IPS DF 19.7 (cell line): Measurements from ENCODE around the gene ONECUT1.

Experiments used
- DNase-seq: peaks from one replicate; pipeline ENCODE4 v3.0.0-alpha.2; 2013; ENCODE audit warnings: low read depth, low spot score

The ONECUT1 gene

GRCh38 chr15:52783929-52784798 lies 6.0 kb downstream of the ONECUT1 start:
- no peak for DNase-seq

- no peak for DNase-seq
These were observed 6.8 kb downstream of the ONECUT1 start for GRCh38 chr15:52783191-52783829.

- no peak for DNase-seq
These were observed 7.6 kb downstream of the ONECUT1 start for GRCh38 chr15:52782514-52782913.

GRCh38 chr15:52780172-52780980 lies 9.8 kb downstream of the ONECUT1 start:
- DNase-seq: no peak

- no peak for DNase-seq
These were observed 11.7 kb downstream of the ONECUT1 start for GRCh38 chr15:52778457-52778856.

GRCh38 chr15:52772766-52773165 lies 17.4 kb downstream of the ONECUT1 start:
- DNase-seq: no peak

GRCh38 chr15:52765785-52766184 lies 24.4 kb downstream of the ONECUT1 start:
- no peak for DNase-seq

- no peak for DNase-seq
These were observed 25.4 kb downstream of the ONECUT1 start for GRCh38 chr15:52764731-52765130.

GRCh38 chr15:52762621-52763020 lies 27.5 kb downstream of the ONECUT1 start:
- no peak for DNase-seq

- DNase-seq: no peak
These were observed 29.6 kb downstream of the ONECUT1 start for GRCh38 chr15:52760562-52760961.

GRCh38 chr15:52759969-52760368 lies 30.2 kb downstream of the ONECUT1 start:
- DNase-seq: no peak

GRCh38 chr15:52757496-52757895 lies 32.6 kb downstream of the ONECUT1 start:
- no peak for DNase-seq

GRCh38 chr15:52751522-52751921 lies 38.6 kb downstream of the ONECUT1 start:
- no peak for DNase-seq

- DNase-seq: no peak
These were observed 40.9 kb downstream of the ONECUT1 start for GRCh38 chr15:52749258-52749657.

- no peak for DNase-seq
These were observed 43.9 kb downstream of the ONECUT1 start for GRCh38 chr15:52746162-52746757.

- DNase-seq: peak; percentile 99
These were observed 44.6 kb downstream of the ONECUT1 start for GRCh38 chr15:52745326-52746161.

GRCh38 chr15:52738311-52738710 lies 51.8 kb downstream of the ONECUT1 start:
- no peak for DNase-seq

GRCh38 chr15:52737720-52738119 lies 52.4 kb downstream of the ONECUT1 start:
- no peak for DNase-seq

- no peak for DNase-seq
These were observed 54.7 kb downstream of the ONECUT1 start for GRCh38 chr15:52735231-52736089.

- DNase-seq: no peak
These were observed 55.8 kb downstream of the ONECUT1 start for GRCh38 chr15:52734329-52734728.
